Measurements from ENCODE around the gene NNT. TPM values are rescaled to one million over a fixed set of nuclear protein-coding genes. Genes with fewer than 3 reads are reported as not detected.
A peak's percentile ranks its signal among the peaks of the same experiment; 100 is the strongest.
"Not testable (repeated sequence)": the region's sequence is repeated elsewhere in the genome, so short reads cannot be mapped to it uniquely, and the experiment has no call there.

The NNT gene
- total and polyA plus RNA-seq, 5 donors: 174 to 421 (median 399) TPM

DNA sequence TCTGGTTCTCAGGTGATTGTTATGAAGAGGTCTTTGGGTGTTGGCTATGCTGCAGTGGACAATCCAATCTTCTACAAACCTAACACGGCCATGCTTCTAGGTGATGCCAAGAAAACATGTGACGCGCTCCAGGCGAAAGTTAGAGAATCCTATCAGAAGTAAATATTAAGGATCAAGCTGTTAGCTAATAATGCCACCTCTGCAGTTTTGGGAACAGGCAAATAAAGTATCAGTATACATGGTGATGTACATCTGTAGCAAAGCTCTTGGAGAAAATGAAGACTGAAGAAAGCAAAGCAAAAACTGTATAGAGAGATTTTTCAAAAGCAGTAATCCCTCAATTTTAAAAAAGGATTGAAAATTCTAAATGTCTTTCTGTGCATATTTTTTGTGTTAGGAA, 101.3 kb downstream of the NNT start:
- WGBS: 84% methylated on average over 4 of the region's 4 CpGs
- no peak overlapping the region for H3K27ac ChIP-seq (ENCODE audit: low read length)
- H3K9me3 ChIP-seq (ENCODE audit: control insufficient read depth, low read length): no peaks in the 10 kb centered on the region
- peaks cover 2% of the 10 kb centered on the region for H3K4me1 ChIP-seq (ENCODE audit: control insufficient read depth, insufficient read depth, low read length)
- H3K4me3 ChIP-seq (ENCODE audit: low read length): no peak overlapping the region
- H3K27me3 ChIP-seq (ENCODE audit: control insufficient read depth, insufficient read depth): no peaks in the 10 kb centered on the region
- no peak for ATAC-seq
- intact Hi-C loops (cut with DNase I): no loop called here
- DNase-seq: no peak

DNA sequence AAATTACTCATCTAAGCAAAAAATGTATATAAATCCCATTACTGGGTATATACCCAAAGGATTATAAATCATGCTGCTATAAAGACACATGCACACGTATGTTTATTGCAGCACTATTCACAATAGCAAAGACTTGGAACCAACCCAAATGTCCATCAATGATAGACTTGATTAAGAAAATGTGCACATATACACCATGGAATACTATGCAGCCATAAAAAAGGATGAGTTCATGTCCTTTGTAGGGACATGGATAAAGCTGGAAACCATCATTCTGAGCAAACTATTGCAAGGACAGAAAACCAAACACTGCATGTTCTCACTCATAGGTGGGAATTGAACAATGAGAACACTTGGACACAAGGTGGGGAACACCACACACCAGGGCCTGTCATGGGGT, 103.6 kb downstream of the NNT start:
- ATAC-seq; H3K27me3 ChIP-seq (ENCODE audit: control insufficient read depth, insufficient read depth); H3K4me1 ChIP-seq (ENCODE audit: control insufficient read depth, insufficient read depth, low read length); H3K27ac ChIP-seq (ENCODE audit: low read length); DNase-seq; H3K9me3 ChIP-seq (ENCODE audit: control insufficient read depth, low read length); intact Hi-C loops (cut with DNase I); H3K4me3 ChIP-seq (ENCODE audit: low read length): not testable (repeated sequence)
- 100% methylated on average over 1 of the region's 1 CpG for WGBS

DNA sequence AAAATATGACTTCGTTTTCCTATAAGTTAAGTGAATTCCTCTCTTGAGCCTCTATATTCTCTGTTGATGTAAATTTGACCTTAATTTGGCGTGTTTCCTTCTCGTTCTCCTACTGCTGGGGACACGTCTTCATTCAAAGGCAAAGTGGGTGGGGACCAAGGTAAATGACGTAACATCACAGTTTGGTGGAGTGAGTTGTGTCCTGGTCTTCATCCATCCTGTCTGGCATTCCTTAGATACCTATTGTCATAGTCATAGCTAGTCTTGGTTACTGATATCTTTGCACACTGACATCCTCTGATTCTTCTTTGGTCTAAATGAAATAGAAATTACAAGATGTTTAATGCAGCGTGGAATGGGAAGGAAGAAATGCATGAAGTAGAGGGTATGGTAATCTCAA, 108.5 kb downstream of the NNT start:
- ATAC-seq (no peak), DNase-seq (no peak)
- H3K27ac ChIP-seq (ENCODE audit: low read length): no peak overlapping the region
- H3K4me3 ChIP-seq (ENCODE audit: low read length): no peak overlapping the region
- intact Hi-C loops (cut with DNase I): no loop called here
- no peaks in the 10 kb centered on the region for H3K9me3 ChIP-seq (ENCODE audit: control insufficient read depth, low read length)
- H3K27me3 ChIP-seq (ENCODE audit: control insufficient read depth, insufficient read depth): no peaks in the 10 kb centered on the region
- no peaks in the 10 kb centered on the region for H3K4me1 ChIP-seq (ENCODE audit: control insufficient read depth, insufficient read depth, low read length)
- 71% methylated on average over 6 of the region's 6 CpGs for WGBS

DNA sequence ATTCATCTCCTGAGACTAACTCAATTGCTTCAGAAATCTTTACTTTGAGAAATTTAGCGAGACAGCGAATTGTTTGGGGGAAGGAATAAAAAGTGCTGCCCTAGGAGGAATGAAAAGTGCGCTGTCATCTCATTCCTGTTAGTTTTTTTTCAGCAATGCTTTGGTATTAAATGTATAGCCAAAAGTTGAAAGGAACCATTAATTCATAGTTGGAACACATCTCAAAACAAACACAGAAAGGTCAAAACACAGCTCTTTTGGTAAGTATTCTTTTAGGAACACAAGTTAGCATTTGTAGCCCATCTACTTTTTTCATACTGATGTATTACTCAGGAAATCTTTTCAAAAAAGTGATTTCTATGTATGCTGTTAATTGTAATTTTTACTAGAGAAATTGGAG, 109.1 kb downstream of the NNT start:
- no peaks in the 10 kb centered on the region for H3K27me3 ChIP-seq (ENCODE audit: control insufficient read depth, insufficient read depth)
- no peak overlapping the region for H3K27ac ChIP-seq (ENCODE audit: low read length)
- H3K4me3 ChIP-seq (ENCODE audit: low read length): no peak overlapping the region
- WGBS: 95% methylated on average over 3 of the region's 3 CpGs
- ATAC-seq (no peak), DNase-seq (no peak)
- H3K9me3 ChIP-seq (ENCODE audit: control insufficient read depth, low read length): no peaks in the 10 kb centered on the region
- no peaks in the 10 kb centered on the region for H3K4me1 ChIP-seq (ENCODE audit: control insufficient read depth, insufficient read depth, low read length)
- intact Hi-C loops (cut with DNase I): no loop called here

DNA sequence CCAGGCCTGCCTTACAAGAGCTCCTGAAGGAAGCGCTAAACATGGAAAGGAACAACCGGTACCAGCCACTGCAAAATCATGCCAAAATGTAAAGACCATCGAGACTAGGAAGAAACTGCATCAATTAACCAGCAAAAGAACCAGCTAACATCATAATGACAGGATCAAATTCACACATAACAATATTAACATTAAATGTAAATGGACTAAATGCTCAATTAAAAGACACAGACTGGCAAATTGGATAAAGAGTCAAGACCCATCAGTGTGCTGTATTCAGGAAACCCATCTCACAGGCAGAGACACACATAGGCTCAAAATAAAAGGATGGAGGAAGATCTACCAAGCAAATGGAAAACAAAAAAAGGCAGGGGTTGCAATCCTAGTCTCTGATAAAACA, 116.8 kb downstream of the NNT start:
- H3K9me3 ChIP-seq (ENCODE audit: control insufficient read depth, low read length); H3K4me3 ChIP-seq (ENCODE audit: low read length); H3K27me3 ChIP-seq (ENCODE audit: control insufficient read depth, insufficient read depth); DNase-seq; H3K4me1 ChIP-seq (ENCODE audit: control insufficient read depth, insufficient read depth, low read length); ATAC-seq; H3K27ac ChIP-seq (ENCODE audit: low read length); intact Hi-C loops (cut with DNase I): not testable (repeated sequence)
- WGBS: 92% methylated on average over 2 of the region's 3 CpGs

DNA sequence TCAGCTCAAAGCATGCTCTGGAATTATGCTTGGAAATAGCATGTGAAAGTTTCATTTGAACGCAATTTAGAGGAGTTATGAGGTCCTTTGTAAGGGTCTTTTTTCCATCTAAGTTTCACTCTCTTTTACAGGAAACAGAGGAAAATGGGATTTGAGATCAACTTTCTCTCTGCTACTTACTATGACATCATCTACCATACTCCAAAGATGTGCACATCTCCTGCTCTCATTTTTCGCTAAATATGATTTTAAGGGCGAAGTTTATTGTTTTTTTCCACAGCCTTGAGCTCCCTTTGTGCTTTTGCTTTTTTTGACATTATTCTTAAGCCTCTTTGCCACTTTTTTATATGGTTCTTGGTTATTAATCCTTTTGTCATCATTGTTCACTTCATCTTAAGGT, 125.6 kb downstream of the NNT start:
- no peaks in the 10 kb centered on the region for H3K27me3 ChIP-seq (ENCODE audit: control insufficient read depth, insufficient read depth)
- H3K4me3 ChIP-seq (ENCODE audit: low read length): no peak overlapping the region
- intact Hi-C loops (cut with DNase I): no loop called here
- H3K27ac ChIP-seq (ENCODE audit: low read length): no peak overlapping the region
- 80% methylated on average over 3 of the region's 3 CpGs for WGBS
- ATAC-seq (no peak), DNase-seq (no peak)
- no peaks in the 10 kb centered on the region for H3K9me3 ChIP-seq (ENCODE audit: control insufficient read depth, low read length)
- no peaks in the 10 kb centered on the region for H3K4me1 ChIP-seq (ENCODE audit: control insufficient read depth, insufficient read depth, low read length)

DNA sequence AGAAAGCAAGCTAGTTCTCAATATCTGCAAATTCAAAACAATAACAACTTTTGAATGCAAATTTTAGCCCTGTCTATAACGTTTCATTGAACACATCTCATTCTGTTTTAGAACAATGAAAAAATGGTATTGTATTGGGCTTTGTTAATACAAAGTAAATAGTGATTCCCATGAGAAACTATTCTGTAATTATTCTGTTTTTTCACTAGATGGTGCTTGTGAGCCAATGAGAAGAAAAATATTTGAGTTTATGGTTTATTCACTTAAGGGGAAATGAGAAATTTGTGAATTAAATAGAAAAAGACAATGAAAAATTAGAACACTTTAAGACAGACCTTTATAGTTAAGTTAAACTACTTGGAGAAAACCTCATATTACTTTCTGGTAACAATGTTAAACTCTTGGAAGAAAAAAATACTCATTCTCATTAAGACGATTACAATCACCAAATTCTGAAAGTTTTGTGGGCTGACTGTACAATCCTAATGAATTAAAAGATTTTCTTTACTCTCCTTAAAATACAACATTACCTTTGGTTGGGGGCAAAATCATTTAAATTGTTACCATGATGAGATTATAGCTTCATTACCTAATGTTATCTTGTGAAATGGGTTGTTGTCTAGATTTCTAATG, 127.0 kb downstream of the NNT start:
- Histone ChIP-seq H3K27me3 (ENCODE audit: control insufficient read depth, insufficient read depth) (no peaks in the 10 kb centered on the region), H3K27ac (ENCODE audit: low read length) (no peak overlapping the region), H3K4me1 (ENCODE audit: control insufficient read depth, insufficient read depth, low read length) (no peaks in the 10 kb centered on the region), H3K4me3 (ENCODE audit: low read length) (no peak overlapping the region), H3K9me3 (ENCODE audit: control insufficient read depth, low read length) (peaks cover 2% of the 10 kb centered on the region)
- WGBS: 28% methylated on average over 2 of the region's 2 CpGs
- no peak for ATAC-seq
- intact Hi-C loops (cut with DNase I): loop anchor here (2.0 to 5.0 kb wide), 2 partner anchors 602 to 603 kb away; no protein-coding TSS in a partner anchor
- DNase-seq: no peak

DNA sequence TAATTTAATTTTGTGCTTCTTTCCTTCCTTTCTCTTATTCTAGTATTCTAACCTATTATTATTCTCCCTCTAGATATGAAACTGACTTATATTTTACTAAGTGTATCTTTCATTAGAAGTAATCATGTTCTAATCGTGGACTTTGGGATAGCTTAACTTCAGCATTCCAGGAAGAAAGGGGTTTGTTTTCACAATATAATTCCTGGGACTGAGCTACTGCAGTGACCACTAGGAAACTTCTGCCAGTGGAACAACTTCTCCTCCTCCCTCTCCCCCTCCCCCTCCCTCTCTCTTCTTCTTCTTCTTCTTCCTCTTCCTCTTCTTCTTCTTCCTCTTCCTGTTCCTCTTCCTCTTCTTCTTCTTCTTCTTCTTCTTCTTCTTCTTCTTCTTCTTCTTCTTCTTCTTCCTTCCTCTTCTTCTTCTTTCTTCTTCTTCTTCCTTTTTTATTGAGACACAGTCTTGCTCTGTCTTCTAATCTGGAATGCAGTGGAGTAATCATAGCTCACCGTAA, 127.9 kb downstream of the NNT start:
- Histone ChIP-seq H3K27me3 (ENCODE audit: control insufficient read depth, insufficient read depth) (no peaks in the 10 kb centered on the region), H3K27ac (ENCODE audit: low read length) (no peak overlapping the region), H3K9me3 (ENCODE audit: control insufficient read depth, low read length) (peaks cover 2% of the 10 kb centered on the region), H3K4me1 (ENCODE audit: control insufficient read depth, insufficient read depth, low read length) (no peaks in the 10 kb centered on the region), H3K4me3 (ENCODE audit: low read length) (no peak overlapping the region)
- ATAC-seq: no peak
- 58% methylated on average over 2 of the region's 2 CpGs for whole genome bisulfite sequencing
- DNase-seq: no peak
- intact Hi-C loops (cut with DNase I): loop anchor here (2.0 to 5.0 kb wide), 2 partner anchors 601 to 602 kb away; no protein-coding TSS in a partner anchor

DNA sequence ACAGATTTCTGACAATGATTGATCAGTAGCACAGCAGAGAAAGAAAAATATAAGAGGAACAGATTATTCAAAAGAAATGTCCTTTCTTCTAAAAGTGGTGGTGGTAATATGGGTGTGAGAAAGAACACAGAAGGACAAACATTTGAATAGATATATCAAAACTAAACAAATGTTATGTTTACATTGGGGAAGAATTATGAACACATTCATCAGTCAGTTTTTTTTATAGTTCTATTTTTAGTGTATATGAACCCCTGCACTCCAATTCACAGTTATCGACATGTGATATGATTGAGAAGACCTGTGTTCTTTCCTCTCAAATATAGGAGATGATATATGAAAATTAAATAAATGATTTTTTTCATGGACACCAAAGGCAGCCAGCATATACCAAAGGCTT, 128.6 kb downstream of the NNT start:
- DNase-seq (no peak), ATAC-seq (no peak)
- H3K4me3 ChIP-seq (ENCODE audit: low read length): no peak overlapping the region
- intact Hi-C loops (cut with DNase I): loop anchor here (2.0 to 5.0 kb wide), 2 partner anchors 601 kb away; no protein-coding TSS in a partner anchor
- no peaks in the 10 kb centered on the region for H3K27me3 ChIP-seq (ENCODE audit: control insufficient read depth, insufficient read depth)
- WGBS: 80% methylated on average over 1 of the region's 1 CpG
- H3K9me3 ChIP-seq (ENCODE audit: control insufficient read depth, low read length): peaks cover 2% of the 10 kb centered on the region
- no peaks in the 10 kb centered on the region for H3K4me1 ChIP-seq (ENCODE audit: control insufficient read depth, insufficient read depth, low read length)
- no peak overlapping the region for H3K27ac ChIP-seq (ENCODE audit: low read length)

DNA sequence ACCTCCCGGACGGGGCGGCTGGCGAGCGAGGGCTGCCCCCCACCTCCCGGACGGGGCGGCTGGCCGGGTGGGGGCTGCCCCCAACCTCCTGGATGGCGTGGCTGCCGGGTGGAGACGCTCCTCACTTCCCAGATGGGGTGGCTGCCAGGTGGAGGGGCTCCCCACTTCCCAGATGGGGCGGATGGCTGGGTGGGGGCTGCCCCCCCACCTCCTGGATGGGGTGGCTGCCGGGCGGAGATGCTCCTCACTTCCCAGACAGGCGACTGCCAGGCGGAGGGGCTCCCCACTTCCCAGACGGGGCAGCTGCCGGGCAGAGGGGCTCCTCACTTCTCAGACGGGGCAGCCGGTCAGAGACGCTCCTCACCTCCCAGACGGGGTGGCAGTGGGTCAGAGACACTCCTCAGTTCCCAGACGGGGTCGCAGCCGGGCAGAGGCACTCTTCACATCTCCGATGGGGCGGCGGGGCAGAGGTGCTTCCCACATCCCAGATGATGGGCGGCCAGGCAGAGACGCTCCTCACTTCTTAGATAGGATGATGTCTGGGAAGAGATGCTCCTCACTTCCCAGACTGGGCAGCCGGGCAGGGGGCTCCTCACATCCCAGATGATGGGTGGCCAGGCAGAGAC, 143.1 kb downstream of the NNT start:
- H3K4me1 ChIP-seq (ENCODE audit: control insufficient read depth, insufficient read depth, low read length); intact Hi-C loops (cut with DNase I); H3K27ac ChIP-seq (ENCODE audit: low read length); ATAC-seq; H3K4me3 ChIP-seq (ENCODE audit: low read length); H3K27me3 ChIP-seq (ENCODE audit: control insufficient read depth, insufficient read depth); H3K9me3 ChIP-seq (ENCODE audit: control insufficient read depth, low read length): not testable (repeated sequence)
- WGBS: 93% methylated on average over 32 of the region's 32 CpGs
- peak in 1 of 3 donors; percentile 46 for DNase-seq

DNA sequence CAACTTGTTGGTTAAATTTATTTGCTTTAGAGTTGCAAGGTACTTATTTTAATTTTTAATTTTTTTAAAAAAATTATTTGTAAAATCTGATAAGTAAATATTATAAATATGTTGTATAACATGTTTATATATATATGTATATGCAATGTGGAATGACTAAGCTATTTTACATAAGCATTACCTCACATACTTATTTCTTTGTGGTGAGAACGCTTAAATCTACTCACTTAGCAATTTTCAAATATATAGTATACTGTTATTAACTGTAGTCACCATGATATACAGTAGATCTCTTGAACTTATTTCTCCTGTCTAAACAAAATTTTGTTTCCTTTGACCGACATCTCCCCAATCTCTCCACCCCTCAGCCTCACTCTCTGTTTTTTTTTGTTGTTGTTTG, 147.8 kb downstream of the NNT start:
- Histone ChIP-seq H3K9me3 (ENCODE audit: control insufficient read depth, low read length) (peaks cover 2% of the 10 kb centered on the region), H3K27ac (ENCODE audit: low read length) (no peak overlapping the region), H3K27me3 (ENCODE audit: control insufficient read depth, insufficient read depth) (no peaks in the 10 kb centered on the region), H3K4me1 (ENCODE audit: control insufficient read depth, insufficient read depth, low read length) (no peaks in the 10 kb centered on the region), H3K4me3 (ENCODE audit: low read length) (no peak overlapping the region)
- no peak for ATAC-seq
- intact Hi-C loops (cut with DNase I): no loop called here
- DNase-seq: no peak
- WGBS: 92% methylated on average over 2 of the region's 2 CpGs
